ENCODE measurements around the gene CASKIN2. TPM values are rescaled to one million over a fixed set of nuclear protein-coding genes. Genes with fewer than 3 reads are reported as not detected.
A peak's percentile ranks its signal among the peaks of the same experiment; 100 is the strongest.

CASKIN2 gene
- total RNA-seq, 1 donor from 2014 or later: 5.7 TPM

DNA sequence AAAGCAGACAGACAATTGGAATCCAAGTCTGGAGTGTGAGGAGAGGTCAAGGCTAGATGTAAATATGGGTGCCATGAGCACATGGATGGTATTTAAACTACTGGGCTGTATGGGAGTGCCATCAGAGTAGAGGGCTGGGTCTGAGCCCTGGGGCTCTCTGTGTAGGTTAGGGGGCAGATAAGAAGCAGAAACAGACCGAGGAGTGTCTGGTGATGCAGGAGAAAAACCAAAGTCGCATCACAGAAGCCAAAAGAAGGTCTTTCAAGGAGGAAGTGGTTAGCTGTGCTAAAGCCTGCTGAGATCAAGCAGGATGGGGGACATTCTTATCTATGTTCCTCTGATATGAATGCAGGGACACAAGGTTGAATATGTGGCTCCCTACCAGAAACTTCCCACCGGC is 2.9 kb upstream of the CASKIN2 start:
- no peak for TF ChIP-seq EZH2 (IDR thresholded peaks at IDR 0.05)
- no peak for TF ChIP-seq EZH2phosphoT487 (IDR thresholded peaks at IDR 0.05)
- TF ChIP-seq, protein P1, sequence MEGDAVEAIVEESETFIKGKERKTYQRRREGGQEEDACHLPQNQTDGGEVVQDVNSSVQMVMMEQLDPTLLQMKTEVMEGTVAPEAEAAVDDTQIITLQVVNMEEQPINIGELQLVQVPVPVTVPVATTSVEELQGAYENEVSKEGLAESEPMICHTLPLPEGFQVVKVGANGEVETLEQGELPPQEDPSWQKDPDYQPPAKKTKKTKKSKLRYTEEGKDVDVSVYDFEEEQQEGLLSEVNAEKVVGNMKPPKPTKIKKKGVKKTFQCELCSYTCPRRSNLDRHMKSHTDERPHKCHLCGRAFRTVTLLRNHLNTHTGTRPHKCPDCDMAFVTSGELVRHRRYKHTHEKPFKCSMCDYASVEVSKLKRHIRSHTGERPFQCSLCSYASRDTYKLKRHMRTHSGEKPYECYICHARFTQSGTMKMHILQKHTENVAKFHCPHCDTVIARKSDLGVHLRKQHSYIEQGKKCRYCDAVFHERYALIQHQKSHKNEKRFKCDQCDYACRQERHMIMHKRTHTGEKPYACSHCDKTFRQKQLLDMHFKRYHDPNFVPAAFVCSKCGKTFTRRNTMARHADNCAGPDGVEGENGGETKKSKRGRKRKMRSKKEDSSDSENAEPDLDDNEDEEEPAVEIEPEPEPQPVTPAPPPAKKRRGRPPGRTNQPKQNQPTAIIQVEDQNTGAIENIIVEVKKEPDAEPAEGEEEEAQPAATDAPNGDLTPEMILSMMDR (IDR thresholded peaks at IDR 0.05): no peak
- Histone ChIP-seq H3F3A (ENCODE audit: low read depth) (peaks cover 7% of the 10 kb centered on the region), H2AFZ (replicated peaks) (no peak overlapping the region), H3K79me2 (ENCODE audit: low read depth) (peaks cover 17% of the 10 kb centered on the region), H3K4me3 (no peak overlapping the region), H3K9me3 (ENCODE audit: low read depth) (no peaks in the 10 kb centered on the region), H3K4me2 (no peak overlapping the region), H3K27me3 (no peaks in the 10 kb centered on the region), H3K36me3 (no peaks in the 10 kb centered on the region), H3K4me1 (no peaks in the 10 kb centered on the region), H4K20me1 (ENCODE audit: low read depth) (peaks cover 37% of the 10 kb centered on the region), H3K27ac (no peak overlapping the region), H3K9ac (no peak overlapping the region)
- no peak for DNase-seq (ENCODE audit: low spot score)
- H3K27ac Mint-ChIP-seq: no peak overlapping the region
- H3K36me3 Mint-ChIP-seq: peaks cover 19% of the 10 kb centered on the region
- H3K4me3 Mint-ChIP-seq: peak overlapping the region; percentile 88
- H3K27me3 Mint-ChIP-seq (ENCODE audit: insufficient read depth, low read depth): peaks cover 5% of the 10 kb centered on the region
- no peaks in the 10 kb centered on the region for H3K9me3 Mint-ChIP-seq
- peaks cover 23% of the 10 kb centered on the region for H3K4me1 Mint-ChIP-seq

DNA sequence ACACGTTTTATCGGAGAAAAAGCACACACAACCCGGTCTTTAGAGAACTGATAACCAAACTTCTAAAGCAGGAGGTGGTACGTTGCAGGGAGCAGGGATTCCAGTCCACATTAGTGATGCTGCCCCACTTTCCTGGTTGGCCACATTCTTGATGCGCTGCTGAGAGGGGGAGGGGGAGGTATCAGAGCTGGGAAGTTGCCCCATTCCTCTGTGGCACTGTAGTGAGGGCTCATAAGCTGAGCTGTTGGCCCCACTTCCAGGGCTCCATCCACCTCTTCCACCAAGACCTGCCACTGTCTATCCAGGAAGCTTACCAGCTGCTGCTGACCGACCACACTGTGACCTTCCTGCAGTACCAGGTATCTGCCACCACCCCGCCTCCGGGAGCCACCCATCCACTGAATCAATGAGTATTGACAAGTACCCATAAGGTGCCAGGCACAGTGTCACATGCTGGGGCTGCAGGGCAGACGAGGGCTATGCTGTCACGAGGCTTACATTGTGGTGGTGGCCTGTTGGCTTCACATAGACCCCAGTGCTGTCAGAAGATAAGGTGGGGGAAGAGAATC is 2.0 kb upstream of the CASKIN2 start:
- Mint-ChIP-seq H3K4me1 (peaks cover 27% of the 10 kb centered on the region), H3K27ac (no peak overlapping the region), H3K4me3 (peak overlapping the region; percentile 88), H3K9me3 (no peaks in the 10 kb centered on the region), H3K36me3 (peaks cover 15% of the 10 kb centered on the region), H3K27me3 (ENCODE audit: insufficient read depth, low read depth) (peaks cover 3% of the 10 kb centered on the region)
- H2AFZ ChIP-seq (replicated peaks): no peak overlapping the region
- TF ChIP-seq, protein P1 (IDR thresholded peaks at IDR 0.05): peak; percentile 13
- TF ChIP-seq EZH2phosphoT487 (IDR thresholded peaks at IDR 0.05) (no peak), EZH2 (IDR thresholded peaks at IDR 0.05) (no peak)
- peak; percentile 33 for DNase-seq (ENCODE audit: low spot score)
- no peaks in the 10 kb centered on the region for H3K27me3 ChIP-seq
- peak overlapping the region; percentile 87 for H3K4me3 ChIP-seq
- no peak overlapping the region for H3K9ac ChIP-seq
- peak overlapping the region; percentile 89 for H3K4me2 ChIP-seq
- peaks cover 7% of the 10 kb centered on the region for H3F3A ChIP-seq (ENCODE audit: low read depth)
- H3K9me3 ChIP-seq (ENCODE audit: low read depth): no peaks in the 10 kb centered on the region
- H4K20me1 ChIP-seq (ENCODE audit: low read depth): peaks cover 38% of the 10 kb centered on the region
- no peaks in the 10 kb centered on the region for H3K4me1 ChIP-seq
- H3K27ac ChIP-seq: no peak overlapping the region
- peaks cover 18% of the 10 kb centered on the region for H3K79me2 ChIP-seq (ENCODE audit: low read depth)
- H3K36me3 ChIP-seq: no peaks in the 10 kb centered on the region

DNA sequence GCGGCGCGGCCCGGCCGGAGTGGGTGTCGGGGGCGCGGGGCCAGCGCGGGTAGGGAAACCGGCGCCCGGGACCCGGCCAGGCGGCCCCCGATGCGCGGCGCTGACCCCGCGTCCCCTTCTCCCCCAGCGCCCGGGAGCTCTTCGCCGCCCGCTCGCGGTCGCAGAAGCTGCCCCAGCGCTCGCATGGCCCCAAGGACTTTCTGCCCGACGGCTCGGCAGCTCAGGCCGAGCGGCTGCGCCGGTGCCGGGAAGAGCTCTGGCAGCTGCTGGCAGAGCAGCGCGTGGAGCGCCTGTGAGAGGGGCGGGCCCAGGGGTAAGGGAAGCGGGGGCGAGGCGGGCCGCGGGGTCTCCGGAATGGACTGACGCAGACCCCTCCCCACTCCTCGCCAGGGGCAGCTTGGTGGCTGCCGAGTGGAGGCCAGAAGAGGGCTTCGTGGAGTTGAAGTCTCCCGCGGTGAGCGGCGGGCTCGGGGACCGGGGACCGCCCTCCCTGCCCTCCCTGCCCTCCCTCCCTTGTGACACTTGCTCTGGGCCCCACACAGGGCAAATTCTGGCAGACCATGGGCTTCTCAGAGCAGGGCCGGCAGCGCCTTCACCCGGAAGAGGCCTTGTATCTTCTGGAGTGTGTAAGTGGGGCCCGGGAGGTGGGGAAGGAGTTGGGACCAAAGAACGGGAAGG is 1.4 kb upstream of the CASKIN2 start:
- Histone ChIP-seq H3K4me2 (peak overlapping the region; percentile 89), H4K20me1 (ENCODE audit: low read depth) (peaks cover 40% of the 10 kb centered on the region), H3K27ac (no peak overlapping the region), H2AFZ (replicated peaks) (peak overlapping the region; percentile 69), H3K79me2 (ENCODE audit: low read depth) (peaks cover 18% of the 10 kb centered on the region), H3K4me1 (no peaks in the 10 kb centered on the region), H3K9me3 (ENCODE audit: low read depth) (no peaks in the 10 kb centered on the region), H3F3A (ENCODE audit: low read depth) (peaks cover 7% of the 10 kb centered on the region), H3K4me3 (peak overlapping the region; percentile 87), H3K36me3 (no peaks in the 10 kb centered on the region), H3K27me3 (no peaks in the 10 kb centered on the region), H3K9ac (no peak overlapping the region)
- H3K36me3 Mint-ChIP-seq: peaks cover 13% of the 10 kb centered on the region
- no peaks in the 10 kb centered on the region for H3K9me3 Mint-ChIP-seq
- peak; percentile 82 for DNase-seq (ENCODE audit: low spot score)
- H3K4me1 Mint-ChIP-seq: peaks cover 33% of the 10 kb centered on the region
- H3K27me3 Mint-ChIP-seq (ENCODE audit: insufficient read depth, low read depth): peaks cover 3% of the 10 kb centered on the region
- H3K4me3 Mint-ChIP-seq: peak overlapping the region; percentile 88
- no peak for TF ChIP-seq EZH2phosphoT487 (IDR thresholded peaks at IDR 0.05)
- TF ChIP-seq, protein P1 (IDR thresholded peaks at IDR 0.05): no peak
- no peak for TF ChIP-seq EZH2 (IDR thresholded peaks at IDR 0.05)
- no peak overlapping the region for H3K27ac Mint-ChIP-seq

Data from neural progenitor cell (in vitro differentiated cells).